K562 (cell line): Measurements from ENCODE around the gene PITPNC1. TPM values are rescaled to one million over a fixed set of nuclear protein-coding genes. Genes with fewer than 3 reads are reported as not detected.

Experiments used
- ATF3 ChIP-seq, 2 experiments: fragments of 450-650 bp in 1 of 2; sonication (generic) in 1 of 2; formaldehyde crosslinking in 1 of 2; IDR thresholded peaks in 1 of 2; conservative IDR thresholded peaks in 1 of 2; 2 replicates each; pipeline versions ENCODE4 v1.6.1 to v1.8.1; 2016 to 2023; ENCODE audit warnings: mild to moderate bottlenecking in 2 of 2, moderate library complexity in 2 of 2, inconsistent platforms in 1 of 2, missing genetic modification reagents in 1 of 2
- CREM ChIP-seq: IDR thresholded peaks from 2 replicates; pipeline ENCODE4 v1.6.1; 2014; ENCODE audit warnings: antibody characterized with exemption, low read depth
- HBP1 ChIP-seq: fragments of 450-650 bp; formaldehyde crosslinking; IDR thresholded peaks from 2 replicates; pipeline ENCODE4 v1.4.0; 2022; ENCODE audit warnings: missing genetic modification characterization
- NEUROD1 ChIP-seq: fragments of 150-350 bp; IDR thresholded peaks from 2 replicates; pipeline ENCODE4 v1.6.1; 2014; ENCODE audit warnings: borderline replicate concordance, low read length, low read depth; ENCODE audit not compliant: partially characterized antibody
- NRF1 ChIP-seq, 2 experiments: fragments of 450-650 bp; IDR thresholded peaks in 1 of 2; conservative IDR thresholded peaks in 1 of 2; 2 replicates each; pipeline ENCODE4 v1.6.1; 2014; ENCODE audit warnings: mild to moderate bottlenecking in 2 of 2
- PURB ChIP-seq: sonication (generic); formaldehyde crosslinking; IDR thresholded peaks from 2 replicates; pipeline ENCODE4 v1.9.0; 2021; ENCODE audit warnings: low read depth, mild to moderate bottlenecking, missing genetic modification reagents
- SRSF9 ChIP-seq: fragments of 200-400 bp; formaldehyde crosslinking; IDR thresholded peaks from 2 replicates; pipeline ENCODE4 v1.6.1; 2017; ENCODE audit warnings: low read depth, low read length, borderline replicate concordance
- TOE1 ChIP-seq, 2 experiments: fragments of 450-650 bp in 1 of 2; sonication (generic) in 1 of 2; formaldehyde crosslinking in 1 of 2; IDR thresholded peaks; 2 replicates each; pipeline versions ENCODE4 v1.7.1 to v1.8.0; 2016 to 2022; ENCODE audit warnings: borderline replicate concordance in 2 of 2, mild to moderate bottlenecking in 2 of 2, antibody characterized with exemption in 1 of 2, inconsistent platforms in 1 of 2, low read depth in 1 of 2, missing genetic modification reagents in 1 of 2, moderate library complexity in 1 of 2
- ZC3H4 ChIP-seq: sonication (generic); formaldehyde crosslinking; IDR thresholded peaks from 2 replicates; pipeline ENCODE4 v1.9.0; 2021; ENCODE audit warnings: missing genetic modification reagents, borderline replicate concordance
- ZFP1 ChIP-seq: fragments of 450-650 bp; formaldehyde crosslinking; IDR thresholded peaks from 2 replicates; pipeline ENCODE4 v1.4.0; 2020; ENCODE audit warnings: mild to moderate bottlenecking, mixed read lengths
- ZNF133 ChIP-seq: fragments of 250-450 bp; sonication (Bioruptor Pico); IDR thresholded peaks from 2 replicates; pipeline ENCODE4 v1.4.0; 2020; ENCODE audit warnings: mild to moderate bottlenecking
- polyA plus RNA-seq, 8 experiments: library from polyadenylated mRNA; depleted of rRNA in 4 of 8; stranded (reverse) in 5 of 8; unstranded in 3 of 8; fragments of >200 nt; fragmentation: Nextera tagmentation in 2 of 8; fragmentation: Illumina TruSeq in 1 of 8; extraction: Ambion mirVana in 2 of 8; extraction: Trizol in 1 of 8; gene quantifications; 2 replicates each; pipeline versions ENCODE4 v1.2.1 to v1.2.3, GENCODE V29; 2011 to 2014; ENCODE audit warnings: inconsistent platforms in 1 of 8, missing spikeins in 1 of 8
- total RNA-seq, 7 experiments: library from RNA; depleted of rRNA in 6 of 7; stranded (reverse); fragments of >200 nt in 6 of 7; fragmentation: Illumina TruSeq in 2 of 7; extraction: Trizol in 2 of 7; gene quantifications; 2 replicates each; pipeline versions ENCODE4 v1.2.1 to v1.2.3, GENCODE V29; 2011 to 2021; ENCODE audit warnings: low replicate concordance in 1 of 7
- TF ChIP-seq, protein P1 (sequence below): fragments of 450-650 bp; IDR thresholded peaks from 2 replicates; pipeline ENCODE4 v1.6.1; 2016; ENCODE audit warnings: antibody characterized with exemption
- TF ChIP-seq, protein P2 (sequence below): fragments of 450-650 bp; IDR thresholded peaks from 2 replicates; pipeline ENCODE4 v1.6.1; 2016; ENCODE audit warnings: low read depth, mild to moderate bottlenecking, moderate library complexity

The PITPNC1 gene
- total and polyA plus RNA-seq, 9 of the 15 experiments (the other 6 are each of a cell fraction or from before 2014, with no cell fraction given): 0.11 to 1.1 (median 0.65) TPM

DNA sequence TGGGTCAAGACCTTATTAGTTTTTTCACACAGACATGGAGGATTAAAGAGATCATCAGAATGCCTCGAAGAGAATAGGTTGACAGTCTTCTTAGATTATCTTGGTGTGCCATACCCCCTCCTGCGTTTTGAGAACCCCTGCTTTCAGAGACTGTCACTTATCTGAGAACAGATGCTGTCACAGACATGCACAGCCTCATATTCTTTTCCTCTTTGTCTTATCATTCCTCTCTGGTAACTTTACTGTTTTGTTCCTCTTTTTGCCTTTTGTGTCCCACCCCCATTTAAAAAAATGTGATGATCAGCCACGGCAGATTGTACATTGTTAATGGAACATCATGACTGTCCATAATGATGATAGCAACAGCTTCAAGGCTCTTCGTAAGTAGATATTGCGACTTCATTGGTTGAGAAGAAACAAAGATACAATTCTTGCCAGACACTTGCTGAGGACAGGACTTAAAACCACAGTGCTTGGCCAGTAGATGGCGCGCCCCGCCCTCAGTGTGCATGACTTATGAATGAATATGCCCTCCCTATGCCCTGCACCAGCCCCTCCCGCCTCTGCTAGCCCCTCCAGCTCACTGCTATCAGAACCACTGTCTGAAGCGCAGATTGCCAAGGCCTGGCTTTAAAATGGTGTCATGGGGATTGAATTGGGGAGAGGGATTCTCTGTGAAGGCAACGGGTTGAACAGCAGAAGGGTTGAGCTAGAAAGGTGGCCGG, 2.6 kb upstream of the PITPNC1 start (continued):
- TF ChIP-seq ATF3 (IDR thresholded peaks at IDR 0.05) (no peak), ATF3 (CRISPR knock-in tag; conservative IDR thresholded peaks at IDR 0.05) (peak; percentile 54; the same call in 1 of the 2 replicates), NRF1 (conservative IDR thresholded peaks at IDR 0.05 in 1 of 2, IDR thresholded peaks at IDR 0.05 in 1 of 2) (peak in 1 of 2 experiments; percentile 35; a peak in 1 of 4 replicates), HBP1 (CRISPR knock-in tag) (0 out of 2 replicates have a peak, but pooled peaks have one; percentile 29), ZFP1 (no peak), NEUROD1 (no peak), SRSF9 (no peak), TOE1 (IDR thresholded peaks at IDR 0.05; ENCODE audit: borderline replicate concordance) (0 out of 2 replicates have a peak, but pooled peaks have one; percentile 13), TOE1 (CRISPR knock-in tag; IDR thresholded peaks at IDR 0.05; ENCODE audit: borderline replicate concordance, low read depth) (no peak), ZC3H4 (CRISPR knock-in tag) (no peak), CREM (peak; percentile 68), ZNF133 (CRISPR knock-in tag) (no peak), PURB (CRISPR knock-in tag) (no peak)
- TF ChIP-seq, protein P1, sequence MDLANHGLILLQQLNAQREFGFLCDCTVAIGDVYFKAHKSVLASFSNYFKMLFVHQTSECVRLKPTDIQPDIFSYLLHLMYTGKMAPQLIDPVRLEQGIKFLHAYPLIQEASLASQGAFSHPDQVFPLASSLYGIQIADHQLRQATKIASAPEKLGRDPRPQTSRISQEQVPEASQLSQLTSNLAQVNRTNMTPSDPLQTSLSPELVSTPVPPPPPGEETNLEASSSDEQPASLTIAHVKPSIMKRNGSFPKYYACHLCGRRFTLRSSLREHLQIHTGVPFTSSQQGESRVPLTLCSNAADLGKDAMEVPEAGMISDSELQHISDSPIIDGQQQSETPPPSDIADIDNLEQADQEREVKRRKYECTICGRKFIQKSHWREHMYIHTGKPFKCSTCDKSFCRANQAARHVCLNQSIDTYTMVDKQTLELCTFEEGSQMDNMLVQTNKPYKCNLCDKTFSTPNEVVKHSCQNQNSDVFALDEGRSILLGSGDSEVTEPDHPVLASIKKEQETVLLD: peak; percentile 11; the same call in 1 of the 2 replicates
- TF ChIP-seq, protein P2, sequence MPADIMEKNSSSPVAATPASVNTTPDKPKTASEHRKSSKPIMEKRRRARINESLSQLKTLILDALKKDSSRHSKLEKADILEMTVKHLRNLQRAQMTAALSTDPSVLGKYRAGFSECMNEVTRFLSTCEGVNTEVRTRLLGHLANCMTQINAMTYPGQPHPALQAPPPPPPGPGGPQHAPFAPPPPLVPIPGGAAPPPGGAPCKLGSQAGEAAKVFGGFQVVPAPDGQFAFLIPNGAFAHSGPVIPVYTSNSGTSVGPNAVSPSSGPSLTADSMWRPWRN: 0 out of 2 replicates have a peak, but pooled peaks have one; percentile 48
